HG03439 (cell line): ENCODE results near the gene COX15.
A peak's percentile ranks its signal among the peaks of the same experiment; 100 is the strongest.
"Not testable (repeated sequence)": the region's sequence is repeated elsewhere in the genome, so short reads cannot be mapped to it uniquely, and the experiment has no call there.

ENCODE experiments used
- ATAC-seq: cut with Tn5 transposase; IDR thresholded peaks from one replicate; pipeline ENCODE4 v1.9.1; 2021; ENCODE audit warnings: mild to moderate bottlenecking, moderate library complexity; ENCODE audit not compliant: unreplicated experiment

The COX15 gene

GRCh38 chr10:99742254-99742653 lies 10.3 kb upstream of the COX15 start:
- no peak for ATAC-seq

GRCh38 chr10:99740933-99741559 lies 9.1 kb upstream of the COX15 start:
- ATAC-seq, result no peak

GRCh38 chr10:99740260-99740659 lies 8.3 kb upstream of the COX15 start:
- no peak for ATAC-seq

- not testable (repeated sequence) for ATAC-seq
Measured at GRCh38 chr10:99734111-99734510, 2.2 kb upstream of the COX15 start.

GRCh38 chr10:99733366-99733765 lies 1.4 kb upstream of the COX15 start:
- ATAC-seq, result no peak

GRCh38 chr10:99731306-99732032 lies 458 bp downstream of the COX15 start:
- peak; percentile 41 for ATAC-seq

GRCh38 chr10:99730026-99730425 lies 1.9 kb downstream of the COX15 start:
- ATAC-seq, result no peak

GRCh38 chr10:99720387-99720786 lies 11.5 kb downstream of the COX15 start:
- ATAC-seq, result no peak

GRCh38 chr10:99714446-99714845 lies 17.5 kb downstream of the COX15 start:
- no peak for ATAC-seq

GRCh38 chr10:99711129-99711719 lies 20.7 kb downstream of the COX15 start:
- peak; percentile 46 for ATAC-seq

GRCh38 chr10:99709480-99710229 lies 22.3 kb downstream of the COX15 start:
- ATAC-seq, result peak; percentile 80

- no peak for ATAC-seq
Measured at GRCh38 chr10:99708428-99709012, 23.4 kb downstream of the COX15 start.

- no peak for ATAC-seq
Measured at GRCh38 chr10:99700649-99701048, 31.3 kb downstream of the COX15 start.

GRCh38 chr10:99698504-99699080 lies 33.3 kb downstream of the COX15 start:
- ATAC-seq, result no peak

GRCh38 chr10:99695761-99696160 lies 36.2 kb downstream of the COX15 start:
- no peak for ATAC-seq

- ATAC-seq, result no peak
Measured at GRCh38 chr10:99693933-99694583, 37.9 kb downstream of the COX15 start.

GRCh38 chr10:99689461-99689860 lies 42.5 kb downstream of the COX15 start:
- no peak for ATAC-seq

GRCh38 chr10:99685597-99685967 lies 46.3 kb downstream of the COX15 start:
- no peak for ATAC-seq

- ATAC-seq, result no peak
Measured at GRCh38 chr10:99682752-99683151, 49.2 kb downstream of the COX15 start.
